Measurements from ENCODE around the gene PKD2L1. TPM values are rescaled to one million over a fixed set of nuclear protein-coding genes. Genes with fewer than 3 reads are reported as not detected.

The PKD2L1 gene
- total RNA-seq, 1 donor from 2014 or later = not detected

GRCh38 chr10:100364175-100364574 lies 34.1 kb upstream of the PKD2L1 start:
- H3K4me1 Mint-ChIP-seq = peaks cover 27% of the 10 kb centered on the region
- no peaks in the 10 kb centered on the region for H3K27me3 Mint-ChIP-seq (ENCODE audit: low read depth)
- H3K9me3 Mint-ChIP-seq = no peaks in the 10 kb centered on the region
- no peak for DNase-seq (ENCODE audit: low spot score in 2 of 2, unreplicated experiment in 2 of 2)
- H3K27ac Mint-ChIP-seq = peak overlapping the region; percentile 89
- H3K4me3 Mint-ChIP-seq = no peak overlapping the region
- peaks cover 27% of the 10 kb centered on the region for H3K36me3 Mint-ChIP-seq
- TF ChIP-seq, protein P1, sequence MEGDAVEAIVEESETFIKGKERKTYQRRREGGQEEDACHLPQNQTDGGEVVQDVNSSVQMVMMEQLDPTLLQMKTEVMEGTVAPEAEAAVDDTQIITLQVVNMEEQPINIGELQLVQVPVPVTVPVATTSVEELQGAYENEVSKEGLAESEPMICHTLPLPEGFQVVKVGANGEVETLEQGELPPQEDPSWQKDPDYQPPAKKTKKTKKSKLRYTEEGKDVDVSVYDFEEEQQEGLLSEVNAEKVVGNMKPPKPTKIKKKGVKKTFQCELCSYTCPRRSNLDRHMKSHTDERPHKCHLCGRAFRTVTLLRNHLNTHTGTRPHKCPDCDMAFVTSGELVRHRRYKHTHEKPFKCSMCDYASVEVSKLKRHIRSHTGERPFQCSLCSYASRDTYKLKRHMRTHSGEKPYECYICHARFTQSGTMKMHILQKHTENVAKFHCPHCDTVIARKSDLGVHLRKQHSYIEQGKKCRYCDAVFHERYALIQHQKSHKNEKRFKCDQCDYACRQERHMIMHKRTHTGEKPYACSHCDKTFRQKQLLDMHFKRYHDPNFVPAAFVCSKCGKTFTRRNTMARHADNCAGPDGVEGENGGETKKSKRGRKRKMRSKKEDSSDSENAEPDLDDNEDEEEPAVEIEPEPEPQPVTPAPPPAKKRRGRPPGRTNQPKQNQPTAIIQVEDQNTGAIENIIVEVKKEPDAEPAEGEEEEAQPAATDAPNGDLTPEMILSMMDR (IDR thresholded peaks at IDR 0.05; ENCODE audit: unreplicated experiment) = no peak

DNA sequence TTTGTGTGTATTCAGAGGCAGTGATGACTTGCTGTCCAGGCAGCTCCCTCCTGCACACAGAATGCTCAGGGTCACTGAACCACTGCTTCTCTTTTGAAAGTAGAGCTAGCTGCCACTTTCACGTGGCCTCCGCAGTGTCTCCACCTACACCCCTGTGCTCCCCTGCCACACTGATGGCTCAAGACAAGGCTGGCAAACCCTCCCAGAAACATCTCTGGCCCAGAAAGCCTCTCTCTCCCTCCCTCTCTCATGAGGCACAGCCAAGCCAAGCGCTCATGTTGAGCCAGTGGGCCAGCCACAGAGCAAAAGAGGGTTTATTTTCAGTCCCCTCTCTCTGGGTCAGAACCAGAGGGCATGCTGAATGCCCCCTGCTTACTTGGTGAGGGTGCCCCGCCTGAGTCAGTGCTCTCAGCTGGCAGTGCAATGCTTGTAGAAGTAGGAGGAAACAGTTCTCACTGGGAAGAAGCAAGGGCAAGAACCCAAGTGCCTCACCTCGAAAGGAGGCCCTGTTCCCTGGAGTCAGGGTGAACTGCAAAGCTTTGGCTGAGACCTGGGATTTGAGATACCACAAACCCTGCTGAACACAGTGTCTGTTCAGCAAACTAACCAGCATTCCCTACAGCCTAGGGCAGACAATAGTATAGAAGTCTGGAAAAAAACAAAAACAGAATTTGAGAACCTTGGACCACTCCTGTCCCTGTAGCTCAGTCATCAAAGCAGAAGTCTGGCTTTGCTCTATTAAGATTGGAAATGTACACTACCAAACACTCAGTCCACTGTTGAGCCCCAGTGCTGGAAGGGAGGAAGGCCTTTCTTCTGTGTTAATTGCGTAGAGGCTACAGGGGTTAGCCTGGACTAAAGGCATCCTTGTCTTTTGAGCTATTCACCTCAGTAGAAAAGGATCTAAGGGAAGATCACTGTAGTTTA lies 32.8 kb upstream of the PKD2L1 start:
- TF ChIP-seq, protein P1 (IDR thresholded peaks at IDR 0.05; ENCODE audit: unreplicated experiment) = no peak
- peaks cover 32% of the 10 kb centered on the region for H3K4me1 Mint-ChIP-seq
- DNase-seq (ENCODE audit: low spot score in 2 of 2, unreplicated experiment in 2 of 2) = no peak
- peak overlapping the region; percentile 82 for H3K27ac Mint-ChIP-seq
- H3K36me3 Mint-ChIP-seq = peaks cover 32% of the 10 kb centered on the region
- H3K9me3 Mint-ChIP-seq = no peaks in the 10 kb centered on the region
- no peak overlapping the region for H3K4me3 Mint-ChIP-seq
- H3K27me3 Mint-ChIP-seq (ENCODE audit: low read depth) = no peaks in the 10 kb centered on the region

GRCh38 chr10:100360234-100360633 lies 30.2 kb upstream of the PKD2L1 start:
- Mint-ChIP-seq H3K27me3 (ENCODE audit: low read depth) (no peaks in the 10 kb centered on the region), H3K9me3 (no peaks in the 10 kb centered on the region), H3K4me1 (peaks cover 49% of the 10 kb centered on the region), H3K36me3 (peaks cover 48% of the 10 kb centered on the region), H3K27ac (peak overlapping the region; percentile 64), H3K4me3 (no peak overlapping the region)
- DNase-seq (ENCODE audit: low spot score in 2 of 2, unreplicated experiment in 2 of 2) = no peak
- TF ChIP-seq, protein P1 (IDR thresholded peaks at IDR 0.05; ENCODE audit: unreplicated experiment) = no peak

GRCh38 chr10:100359529-100360150 lies 29.6 kb upstream of the PKD2L1 start:
- TF ChIP-seq, protein P1 (IDR thresholded peaks at IDR 0.05; ENCODE audit: unreplicated experiment) = no peak
- Mint-ChIP-seq H3K27me3 (ENCODE audit: low read depth) (no peaks in the 10 kb centered on the region), H3K36me3 (peaks cover 54% of the 10 kb centered on the region), H3K27ac (peak overlapping the region; percentile 70), H3K9me3 (no peaks in the 10 kb centered on the region), H3K4me1 (peaks cover 46% of the 10 kb centered on the region), H3K4me3 (no peak overlapping the region)
- DNase-seq (ENCODE audit: low spot score in 2 of 2, unreplicated experiment in 2 of 2) = no peak

GRCh38 chr10:100359030-100359432 lies 29.0 kb upstream of the PKD2L1 start:
- TF ChIP-seq, protein P1 (IDR thresholded peaks at IDR 0.05; ENCODE audit: unreplicated experiment) = no peak
- Mint-ChIP-seq H3K27ac (peak overlapping the region; percentile 70), H3K36me3 (peaks cover 59% of the 10 kb centered on the region), H3K4me1 (peaks cover 41% of the 10 kb centered on the region), H3K9me3 (no peaks in the 10 kb centered on the region), H3K27me3 (ENCODE audit: low read depth) (no peaks in the 10 kb centered on the region), H3K4me3 (no peak overlapping the region)
- DNase-seq (ENCODE audit: low spot score in 2 of 2, unreplicated experiment in 2 of 2) = no peak
